Lower leg skin (tissue), 4 donors: ENCODE results near the gene PATJ. TPM values are rescaled to one million over a fixed set of nuclear protein-coding genes. Genes with fewer than 3 reads are reported as not detected.

Source experiments
- DNase-seq, 2 donors: peaks; one replicate each; pipeline ENCODE4 v3.0.0-alpha.2; 2019; ENCODE audit warnings: low spot score in 2 of 2
- H3K4me3 ChIP-seq: fragments of 200-600 bp; sonication (generic); 2 replicates; pipeline ENCODE4 v1.5.1; 2017; ENCODE audit warnings: mild to moderate bottlenecking, low read depth; ENCODE audit not compliant: poor library complexity, severe bottlenecking
- CTCF ChIP-seq, 3 donors: fragments of 450-650 bp; IDR thresholded peaks; one replicate each; pipeline ENCODE4 v1.5.1; 2016; ENCODE audit warnings: antibody characterized with exemption in 3 of 3, mild to moderate bottlenecking in 3 of 3, moderate library complexity in 2 of 3
- POLR2A ChIP-seq, 2 donors: fragments of 450-650 bp; IDR thresholded peaks; one replicate each; pipeline ENCODE4 v1.6.1; 2016 to 2017; ENCODE audit warnings: antibody characterized with exemption in 2 of 2, mild to moderate bottlenecking in 1 of 2, moderate library complexity in 1 of 2
- WGBS, 2 donors: methylation state at CpG; one replicate each; pipeline ENCODE4 v1.1.5; 2018; 5-methylcytosine and 5-hydroxymethylcytosine counted together
- intact Hi-C: fragments of 100-400 bp; cut with DNase I; formaldehyde crosslinking; loops from one replicate; pipeline ENCODE4 v1.15.0; 2023; ENCODE audit warnings: low total_unique reads
- total RNA-seq, 4 donors: library from RNA; depleted of rRNA; stranded (reverse); fragments of >200 nt; gene quantifications; one replicate each; pipeline ENCODE4 v1.1.0, GENCODE V29; 2016

PATJ gene
- total RNA-seq, 4 donors from 2014 or later, result 50.5 to 89.3 (median 64.5) TPM

- peak in 1 of 2 donors; percentile 21 for DNase-seq
- TF ChIP-seq POLR2A (IDR thresholded peaks at IDR 0.05) (no peak), CTCF (IDR thresholded peaks at IDR 0.05) (no peak)
- intact Hi-C loops, result no loop called here
- 76 to 78% methylated on average over 3 of the region's 3 CpGs for WGBS, 2 donors
- no peak overlapping the region for H3K4me3 ChIP-seq
These were observed 14.5 kb downstream of the PATJ start for GRCh38 chr1:61756773-61757172.

GRCh38 chr1:61757950-61758349, 15.7 kb downstream of the PATJ start:
- no peak for DNase-seq
- TF ChIP-seq CTCF (IDR thresholded peaks at IDR 0.05) (no peak), POLR2A (IDR thresholded peaks at IDR 0.05) (no peak)
- WGBS, 2 donors, result 77 to 84% methylated on average over 2 of the region's 2 CpGs
- H3K4me3 ChIP-seq, result no peak overlapping the region
- intact Hi-C loops, result no loop called here

- intact Hi-C loops, result no loop called here
- WGBS, 2 donors, result 96 to 100% methylated on average over 1 of the region's 1 CpG
- no peak overlapping the region for H3K4me3 ChIP-seq
- TF ChIP-seq CTCF (IDR thresholded peaks at IDR 0.05) (no peak), POLR2A (IDR thresholded peaks at IDR 0.05) (no peak)
- DNase-seq, result no peak
These were observed 27.9 kb downstream of the PATJ start for GRCh38 chr1:61770131-61770530.

GRCh38 chr1:61776091-61776490, 33.8 kb downstream of the PATJ start:
- H3K4me3 ChIP-seq, result no peak overlapping the region
- no peak for TF ChIP-seq CTCF (IDR thresholded peaks at IDR 0.05)
- no peak for TF ChIP-seq POLR2A (IDR thresholded peaks at IDR 0.05)
- DNase-seq, result no peak
- 85 to 88% methylated on average over 2 of the region's 2 CpGs for WGBS, 2 donors
- intact Hi-C loops, result no loop called here

GRCh38 chr1:61779231-61779630, 37.0 kb downstream of the PATJ start:
- WGBS, 2 donors, result 88 to 89% methylated on average over 2 of the region's 2 CpGs
- DNase-seq, result no peak
- intact Hi-C loops, result no loop called here
- no peak overlapping the region for H3K4me3 ChIP-seq
- TF ChIP-seq POLR2A (IDR thresholded peaks at IDR 0.05), result no peak
- TF ChIP-seq CTCF (IDR thresholded peaks at IDR 0.05), result no peak

GRCh38 chr1:61781151-61781550, 38.9 kb downstream of the PATJ start:
- H3K4me3 ChIP-seq, result no peak overlapping the region
- no peak for DNase-seq
- intact Hi-C loops, result no loop called here
- no peak for TF ChIP-seq CTCF (IDR thresholded peaks at IDR 0.05)
- TF ChIP-seq POLR2A (IDR thresholded peaks at IDR 0.05), result no peak
